ENCODE results near the gene PCDHB10.

- TF ChIP-seq EZH2phosphoT487 (IDR thresholded peaks at IDR 0.05) = no peak
- TF ChIP-seq, protein P1, sequence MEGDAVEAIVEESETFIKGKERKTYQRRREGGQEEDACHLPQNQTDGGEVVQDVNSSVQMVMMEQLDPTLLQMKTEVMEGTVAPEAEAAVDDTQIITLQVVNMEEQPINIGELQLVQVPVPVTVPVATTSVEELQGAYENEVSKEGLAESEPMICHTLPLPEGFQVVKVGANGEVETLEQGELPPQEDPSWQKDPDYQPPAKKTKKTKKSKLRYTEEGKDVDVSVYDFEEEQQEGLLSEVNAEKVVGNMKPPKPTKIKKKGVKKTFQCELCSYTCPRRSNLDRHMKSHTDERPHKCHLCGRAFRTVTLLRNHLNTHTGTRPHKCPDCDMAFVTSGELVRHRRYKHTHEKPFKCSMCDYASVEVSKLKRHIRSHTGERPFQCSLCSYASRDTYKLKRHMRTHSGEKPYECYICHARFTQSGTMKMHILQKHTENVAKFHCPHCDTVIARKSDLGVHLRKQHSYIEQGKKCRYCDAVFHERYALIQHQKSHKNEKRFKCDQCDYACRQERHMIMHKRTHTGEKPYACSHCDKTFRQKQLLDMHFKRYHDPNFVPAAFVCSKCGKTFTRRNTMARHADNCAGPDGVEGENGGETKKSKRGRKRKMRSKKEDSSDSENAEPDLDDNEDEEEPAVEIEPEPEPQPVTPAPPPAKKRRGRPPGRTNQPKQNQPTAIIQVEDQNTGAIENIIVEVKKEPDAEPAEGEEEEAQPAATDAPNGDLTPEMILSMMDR (IDR thresholded peaks at IDR 0.05) = peak; percentile 11
Observed at GRCh38 chr5:141234109-141234667, 42.0 kb downstream of the PCDHB10 start.

All from neural progenitor cell (in vitro differentiated cells).